ENCODE results near the gene B4GALT5.
"Not testable (repeated sequence)": the region's sequence is repeated elsewhere in the genome, so short reads cannot be mapped to it uniquely, and the experiment has no call there.

DNA sequence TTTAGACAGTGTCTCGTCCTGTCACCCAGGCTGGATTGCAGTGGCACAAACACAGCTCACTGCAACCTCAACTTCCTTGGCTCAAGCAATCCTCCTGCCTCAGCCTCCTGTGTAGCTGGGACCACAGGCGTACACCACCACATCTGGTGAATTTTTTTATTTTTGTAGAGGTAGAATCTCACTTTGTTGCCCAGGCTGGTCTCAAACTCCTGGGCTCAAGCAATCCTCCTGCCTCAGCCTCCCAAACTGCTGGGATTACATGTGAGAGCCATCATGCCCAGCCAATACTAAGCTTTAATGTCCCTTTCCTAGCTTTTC is 44.8 kb downstream of the B4GALT5 start:
- TF ChIP-seq, protein P1, sequence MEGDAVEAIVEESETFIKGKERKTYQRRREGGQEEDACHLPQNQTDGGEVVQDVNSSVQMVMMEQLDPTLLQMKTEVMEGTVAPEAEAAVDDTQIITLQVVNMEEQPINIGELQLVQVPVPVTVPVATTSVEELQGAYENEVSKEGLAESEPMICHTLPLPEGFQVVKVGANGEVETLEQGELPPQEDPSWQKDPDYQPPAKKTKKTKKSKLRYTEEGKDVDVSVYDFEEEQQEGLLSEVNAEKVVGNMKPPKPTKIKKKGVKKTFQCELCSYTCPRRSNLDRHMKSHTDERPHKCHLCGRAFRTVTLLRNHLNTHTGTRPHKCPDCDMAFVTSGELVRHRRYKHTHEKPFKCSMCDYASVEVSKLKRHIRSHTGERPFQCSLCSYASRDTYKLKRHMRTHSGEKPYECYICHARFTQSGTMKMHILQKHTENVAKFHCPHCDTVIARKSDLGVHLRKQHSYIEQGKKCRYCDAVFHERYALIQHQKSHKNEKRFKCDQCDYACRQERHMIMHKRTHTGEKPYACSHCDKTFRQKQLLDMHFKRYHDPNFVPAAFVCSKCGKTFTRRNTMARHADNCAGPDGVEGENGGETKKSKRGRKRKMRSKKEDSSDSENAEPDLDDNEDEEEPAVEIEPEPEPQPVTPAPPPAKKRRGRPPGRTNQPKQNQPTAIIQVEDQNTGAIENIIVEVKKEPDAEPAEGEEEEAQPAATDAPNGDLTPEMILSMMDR (IDR thresholded peaks at IDR 0.05): not testable (repeated sequence)
- not testable (repeated sequence) for TF ChIP-seq POLR2A (IDR thresholded peaks at IDR 0.05)
